Thoracic aorta (tissue), 2 donors: ENCODE results near the gene DSTN. TPM values are rescaled to one million over a fixed set of nuclear protein-coding genes. Genes with fewer than 3 reads are reported as not detected.

ENCODE experiments used
- ATAC-seq: fragments of 150-250 bp; one replicate; pipeline ENCODE4 v1.8.0; 2017; ENCODE audit warnings: low read depth; ENCODE audit not compliant: insufficient number of reproducible peaks, low FRiP score
- DNase-seq: peaks from one replicate; pipeline ENCODE4 v3.0.0-alpha.2; 2020; ENCODE audit warnings: low spot score
- H3K27ac ChIP-seq, 2 donors: fragments of 200-600 bp; sonication (generic); 1 replicate in 1 of 2; 2 replicates in 1 of 2; pipeline ENCODE4 v1.5.1; 2016; ENCODE audit warnings: mild to moderate bottlenecking in 2 of 2, moderate library complexity in 2 of 2
- H3K27me3 ChIP-seq: fragments of 200-600 bp; sonication (generic); replicated peaks from 2 replicates; pipeline ENCODE4 v1.6.0; 2016; ENCODE audit warnings: mild to moderate bottlenecking; ENCODE audit not compliant: insufficient read depth
- H3K36me3 ChIP-seq: fragments of 200-600 bp; sonication (generic); one replicate; pipeline ENCODE4 v1.5.1; 2016
- H3K4me1 ChIP-seq, 2 donors: fragments of 200-600 bp; sonication (generic); 1 replicate in 1 of 2; 2 replicates in 1 of 2; pipeline versions ENCODE4 v1.5.1 to v1.6.0; 2016; ENCODE audit warnings: low read depth in 2 of 2, mild to moderate bottlenecking in 1 of 2; ENCODE audit not compliant: control insufficient read depth in 1 of 2
- H3K4me3 ChIP-seq: fragments of 200-600 bp; sonication (generic); 2 replicates; pipeline ENCODE4 v1.5.1; 2016; ENCODE audit warnings: mild to moderate bottlenecking
- H3K9me3 ChIP-seq: fragments of 200-600 bp; sonication (generic); 2 replicates; pipeline ENCODE4 v1.5.1; 2016
- CTCF ChIP-seq: fragments of 200-600 bp; sonication (generic); IDR thresholded peaks from one replicate; pipeline ENCODE4 v1.5.1; 2019; ENCODE audit warnings: antibody characterized with exemption
- total RNA-seq, 2 donors: library from RNA; depleted of rRNA; stranded (reverse); fragments of >200 nt; gene quantifications; one replicate each; pipeline versions ENCODE4 v1.1.0 to v1.2.3, GENCODE V29; 2016

Gene DSTN
- total RNA-seq = 1,000 to 10,000 TPM; 1,342 to 1,977 TPM

GRCh38 chr20:17569616-17570346 lies at the start of gene DSTN:
DSTN (plus strand) TSS chr20:17570075; CDS start chr20:17570209, 134 bp downstream.
- no peak for TF ChIP-seq CTCF
- ATAC-seq (peak; percentile 73), DNase-seq (peak; percentile 67)
- H3K9me3 ChIP-seq = no peaks in the 10 kb centered on the region
- no peaks in the 10 kb centered on the region for H3K27me3 ChIP-seq
- H3K27ac ChIP-seq = peak within 1 kb of the TSS; percentile 98 to 100
- peaks cover 13 to 49% of the 10 kb centered on the region in 2 donors for H3K4me1 ChIP-seq
- H3K4me3 ChIP-seq = peak within 1 kb of the TSS; percentile 75
- no peaks in the 10 kb centered on the region for H3K36me3 ChIP-seq

- Histone ChIP-seq H3K27ac (no peak overlapping the region), H3K4me3 (no peak overlapping the region), H3K4me1 (no peaks in the 10 kb centered on the region), H3K36me3 (no peaks in the 10 kb centered on the region), H3K27me3 (no peaks in the 10 kb centered on the region), H3K9me3 (no peaks in the 10 kb centered on the region)
- DNase-seq = no peak
- TF ChIP-seq CTCF = no peak
- no peak for ATAC-seq
Measured at GRCh38 chr20:17520583-17520982, 49.3 kb upstream of the DSTN start.

- no peak for TF ChIP-seq CTCF
- ATAC-seq = no peak
Measured at GRCh38 chr20:17522528-17522927, 47.3 kb upstream of the DSTN start.

GRCh38 chr20:17523326-17523725 lies 46.5 kb upstream of the DSTN start:
- H3K4me1 ChIP-seq = no peaks in the 10 kb centered on the region
- no peak for TF ChIP-seq CTCF
- DNase-seq (no peak), ATAC-seq (no peak)
- H3K27me3 ChIP-seq = no peaks in the 10 kb centered on the region
- no peak overlapping the region for H3K4me3 ChIP-seq
- H3K9me3 ChIP-seq = no peaks in the 10 kb centered on the region
- no peak overlapping the region for H3K27ac ChIP-seq
- H3K36me3 ChIP-seq = no peaks in the 10 kb centered on the region

More at GRCh38 chr20:17522528-17522927, 47.3 kb upstream of the DSTN start:
- Histone ChIP-seq H3K36me3 (no peaks in the 10 kb centered on the region), H3K4me3 (no peak overlapping the region), H3K27me3 (no peaks in the 10 kb centered on the region), H3K27ac (no peak overlapping the region), H3K4me1 (no peaks in the 10 kb centered on the region), H3K9me3 (no peaks in the 10 kb centered on the region)
- DNase-seq = no peak

- no peak for TF ChIP-seq CTCF
Measured at GRCh38 chr20:17524560-17524959, 45.3 kb upstream of the DSTN start.

More at GRCh38 chr20:17524560-17524959, 45.3 kb upstream of the DSTN start:
- H3K27ac ChIP-seq = no peak overlapping the region
- H3K27me3 ChIP-seq = no peaks in the 10 kb centered on the region
- DNase-seq (no peak), ATAC-seq (no peak)
- H3K4me1 ChIP-seq = no peaks in the 10 kb centered on the region
- H3K36me3 ChIP-seq = no peaks in the 10 kb centered on the region
- H3K9me3 ChIP-seq = no peaks in the 10 kb centered on the region
- H3K4me3 ChIP-seq = no peak overlapping the region
